IMR-90 (cell line): ENCODE results near the gene SPANXN5. TPM values are rescaled to one million over a fixed set of nuclear protein-coding genes. Genes with fewer than 3 reads are reported as not detected.

ENCODE experiments used
- ATAC-seq: fragments of 200-7000 bp; cut with Tn5 transposase; 2 replicates; pipeline ENCODE4 v1.9.1; 2020; ENCODE audit warnings: low read depth, mild to moderate bottlenecking, moderate library complexity
- BruUV-seq: library from RNA; stranded (reverse); fragments of 400-500 nt; replicated peaks from 2 replicates; lab custom pipeline; 2021; lab: Mats Ljungman, UMichigan
- CTCF ChIA-PET: fragments of 300-600 bp; formaldehyde crosslinking; extraction: SDS; loops from one replicate; lab custom pipeline; 2021; ENCODE audit warnings: antibody characterized with exemption; lab: Yijun Ruan, JAX
- POLR2A ChIA-PET: fragments of 300-600 bp; sonication (Branson Sonifier 250); formaldehyde crosslinking; loops from one replicate; lab custom pipeline; 2022; ENCODE audit warnings: antibody characterized with exemption; ENCODE audit not compliant: unreplicated experiment; lab: Charles Lee
- DNase-seq: peaks from one replicate; pipeline ENCODE4 v3.0.0; 2013
- H2AFZ ChIP-seq: replicated peaks from 2 replicates; pipeline ENCODE3; 2013; ENCODE audit warnings: low read length, mild to moderate bottlenecking; ENCODE audit not compliant: poor library complexity
- H2AK5ac ChIP-seq: 2 replicates; pipeline ENCODE4 v1.6.1; 2013; ENCODE audit warnings: low read depth, low read length, inconsistent platforms
- H2AK9ac ChIP-seq: replicated peaks from 2 replicates; pipeline ENCODE3; 2013; ENCODE audit warnings: mild to moderate bottlenecking, low read depth, low read length, moderate library complexity; ENCODE audit not compliant: poor library complexity
- H2BK120ac ChIP-seq: 2 replicates; pipeline ENCODE4 v1.6.1; 2013; ENCODE audit warnings: low read depth, low read length, inconsistent platforms
- H2BK15ac ChIP-seq: 3 replicates; pipeline ENCODE4 v1.6.1; 2013; ENCODE audit warnings: low read depth, low read length, inconsistent platforms
- H2BK20ac ChIP-seq: 2 replicates; pipeline ENCODE4 v1.6.1; 2013; ENCODE audit warnings: low read depth, mild to moderate bottlenecking, inconsistent platforms, low read length, moderate library complexity
- H2BK5ac ChIP-seq: 2 replicates; pipeline ENCODE4 v1.6.1; 2013; ENCODE audit warnings: mild to moderate bottlenecking, low read depth, low read length, inconsistent platforms; ENCODE audit not compliant: poor library complexity, severe bottlenecking
- H3K14ac ChIP-seq: replicated peaks from 2 replicates; pipeline ENCODE4 v1.6.1; 2013; ENCODE audit warnings: low read depth, low read length, inconsistent platforms
- H3K18ac ChIP-seq: 2 replicates; pipeline ENCODE4 v1.6.1; 2013; ENCODE audit warnings: low read depth, low read length, control low read depth
- H3K23ac ChIP-seq: 2 replicates; pipeline ENCODE4 v1.6.1; 2013; ENCODE audit warnings: low read depth, low read length, inconsistent platforms
- H3K27ac ChIP-seq: 2 replicates; pipeline ENCODE4 v1.5.1; 2013; ENCODE audit warnings: mild to moderate bottlenecking, control low read depth, low read length; ENCODE audit not compliant: insufficient read depth
- H3K27me3 ChIP-seq: 2 replicates; pipeline ENCODE4 v1.6.1; 2013; ENCODE audit warnings: low read length; ENCODE audit not compliant: control insufficient read depth, insufficient read depth
- H3K36me3 ChIP-seq: 2 replicates; pipeline ENCODE4 v1.6.1; 2013; ENCODE audit warnings: low read length, mixed read lengths; ENCODE audit not compliant: control insufficient read depth, insufficient read depth
- H3K4ac ChIP-seq: 2 replicates; pipeline ENCODE4 v1.6.1; 2013; ENCODE audit warnings: low read depth, low read length, inconsistent platforms
- H3K4me1 ChIP-seq: 2 replicates; pipeline ENCODE4 v1.6.1; 2013; ENCODE audit warnings: low read length, mixed read lengths; ENCODE audit not compliant: control insufficient read depth, insufficient read depth
- H3K4me2 ChIP-seq: 2 replicates; pipeline ENCODE4 v1.6.1; 2013; ENCODE audit warnings: low read depth, mild to moderate bottlenecking, control low read depth, low read length, moderate library complexity
- H3K4me3 ChIP-seq: 2 replicates; pipeline ENCODE4 v1.5.1; 2013; ENCODE audit warnings: low read depth, mild to moderate bottlenecking, control low read depth, low read length, moderate library complexity; ENCODE audit not compliant: insufficient read depth
- H3K56ac ChIP-seq: 2 replicates; pipeline ENCODE4 v1.6.1; 2013; ENCODE audit warnings: low read length, inconsistent platforms; ENCODE audit not compliant: insufficient read depth; ENCODE audit errors: extremely low read depth
- H3K79me1 ChIP-seq, 2 experiments: 2 replicates each; pipeline ENCODE4 v1.6.1; 2013; ENCODE audit warnings: low read length in 2 of 2, inconsistent platforms in 1 of 2, low read depth in 1 of 2
- H3K9ac ChIP-seq: 2 replicates; pipeline ENCODE4 v1.6.1; 2013; ENCODE audit warnings: low read depth, low read length, control low read depth
- H3K9me1 ChIP-seq: 2 replicates; pipeline ENCODE4 v1.6.1; 2013; ENCODE audit warnings: low read length, inconsistent platforms; ENCODE audit not compliant: insufficient read depth
- H3K9me3 ChIP-seq: 2 replicates; pipeline ENCODE4 v1.6.1; 2013; ENCODE audit warnings: low read length; ENCODE audit not compliant: control insufficient read depth, insufficient read depth
- H4K20me1 ChIP-seq: 2 replicates; pipeline ENCODE4 v1.6.1; 2013; ENCODE audit warnings: low read length, inconsistent platforms; ENCODE audit not compliant: insufficient read depth
- H4K5ac ChIP-seq: 2 replicates; pipeline ENCODE4 v1.6.1; 2013; ENCODE audit warnings: mild to moderate bottlenecking, low read depth, low read length, control low read depth
- H4K8ac ChIP-seq, 2 experiments: 2 replicates each; pipeline ENCODE4 v1.6.1; 2013; ENCODE audit warnings: low read depth in 2 of 2, low read length in 2 of 2, control low read depth in 1 of 2, inconsistent platforms in 1 of 2
- H4K91ac ChIP-seq: 2 replicates; pipeline ENCODE4 v1.6.1; 2013; ENCODE audit warnings: low read depth, low read length, inconsistent platforms; ENCODE audit not compliant: insufficient read depth
- BHLHE40 ChIP-seq: fragments of 150-350 bp; IDR thresholded peaks from 2 replicates; pipeline ENCODE4 v1.6.1; 2016; ENCODE audit warnings: mild to moderate bottlenecking, low read depth, low read length
- CEBPB ChIP-seq: IDR thresholded peaks from 2 replicates; pipeline ENCODE4 v1.6.1; 2012; ENCODE audit warnings: low read depth, low read length, improper control_type of control experiment
- CHD1 ChIP-seq: IDR thresholded peaks from 2 replicates; pipeline ENCODE4 v1.6.1; 2012; ENCODE audit warnings: low read depth, low read length, improper control_type of control experiment
- FOS ChIP-seq: fragments of 150-350 bp; IDR thresholded peaks from 2 replicates; pipeline ENCODE4 v1.6.1; 2016; ENCODE audit warnings: low read depth, low read length
- MAFK ChIP-seq: IDR thresholded peaks from 2 replicates; pipeline ENCODE4 v1.6.1; 2012; ENCODE audit warnings: low read depth, low read length, improper control_type of control experiment
- MAZ ChIP-seq: IDR thresholded peaks from 2 replicates; pipeline ENCODE4 v1.6.1; 2012; ENCODE audit warnings: low read depth, mild to moderate bottlenecking, low read length, improper control_type of control experiment, moderate library complexity, borderline replicate concordance
- MXI1 ChIP-seq: IDR thresholded peaks from 2 replicates; pipeline ENCODE4 v1.6.1; 2012; ENCODE audit warnings: low read depth, mild to moderate bottlenecking, low read length, moderate library complexity, borderline replicate concordance
- NFE2L2 ChIP-seq: fragments of 150-350 bp; IDR thresholded peaks from 2 replicates; pipeline ENCODE4 v1.6.1; 2016; ENCODE audit warnings: low read depth, mild to moderate bottlenecking, low read length
- POLR2A ChIP-seq: IDR thresholded peaks from 2 replicates; pipeline ENCODE4 v1.6.1; 2012; ENCODE audit warnings: mild to moderate bottlenecking, low read depth, low read length
- RAD21 ChIP-seq: IDR thresholded peaks from 2 replicates; pipeline ENCODE4 v1.6.1; 2012; ENCODE audit warnings: low read length, improper control_type of control experiment
- RCOR1 ChIP-seq: IDR thresholded peaks from 2 replicates; pipeline ENCODE4 v1.6.1; 2012; ENCODE audit warnings: mild to moderate bottlenecking, low read length, improper control_type of control experiment; ENCODE audit not compliant: insufficient replicate concordance
- RFX5 ChIP-seq: IDR thresholded peaks from 2 replicates; pipeline ENCODE4 v1.8.0; 2012; ENCODE audit warnings: low read depth, mild to moderate bottlenecking, low read length, moderate library complexity
- SMC3 ChIP-seq: fragments of 150-350 bp; IDR thresholded peaks from 2 replicates; pipeline ENCODE4 v1.6.1; 2016; ENCODE audit warnings: low read depth, mild to moderate bottlenecking, antibody characterized with exemption, low read length, moderate library complexity
- USF2 ChIP-seq: fragments of 150-350 bp; IDR thresholded peaks from 2 replicates; pipeline ENCODE4 v1.6.1; 2017; ENCODE audit warnings: mild to moderate bottlenecking, antibody characterized with exemption, low read length, low read depth
- WGBS, 2 experiments: methylation state at CpG; one replicate each; pipeline versions ENCODE4 v1.1.5 to v1.1.7; 2013; ENCODE audit warnings: missing lambda C conversion rate in 2 of 2; ENCODE audit not compliant: insufficient read length in 1 of 2; ENCODE audit errors: extremely low coverage in 2 of 2; 5-methylcytosine and 5-hydroxymethylcytosine counted together
- dilution Hi-C: fragments of 300-500 bp; cut with HindIII; formaldehyde crosslinking; loops from one replicate; pipeline ENCODE4 v1.14.3; 2018; ENCODE audit warnings: low sequenced_read_pairs; ENCODE audit not compliant: unreplicated experiment
- in situ Hi-C: fragments of 300-500 bp; cut with MboI; formaldehyde crosslinking; loops from 3 replicates; pipeline ENCODE4 v1.14.3; 2019; ENCODE audit warnings: low sequenced_read_pairs, inconsistent platforms, mixed read lengths
- intact Hi-C: fragments of 100-400 bp; cut with micrococcal nuclease; formaldehyde crosslinking; loops from 2 replicates; pipeline ENCODE4 v1.10.0; 2022
- polyA plus RNA-seq, 3 experiments: library from polyadenylated mRNA; depleted of rRNA; stranded (reverse); fragments of >200 nt; gene quantifications; 2 replicates each; pipeline ENCODE4 v1.2.3, GENCODE V29; 2012; ENCODE audit warnings: low replicate concordance in 1 of 3
- total RNA-seq: library from RNA; depleted of rRNA; stranded (reverse); fragments of >200 nt; gene quantifications from 2 replicates; pipeline ENCODE4 v1.2.3, GENCODE V29; 2012
- TF ChIP-seq, protein P1 (sequence below): fragments of 150-350 bp; IDR thresholded peaks from 2 replicates; pipeline ENCODE4 v1.6.1; 2016; ENCODE audit warnings: low read depth, mild to moderate bottlenecking, low read length, moderate library complexity, borderline replicate concordance
- TF ChIP-seq, protein P2 (sequence below): conservative IDR thresholded peaks from 2 replicates; pipeline ENCODE4 v1.5.1; 2012; ENCODE audit warnings: mild to moderate bottlenecking, low read depth, low read length, improper control_type of control experiment

Gene SPANXN5
- total and polyA plus RNA-seq, 2 of the 4 experiments (the other 2 are of a cell fraction): not detected

- Histone ChIP-seq H3K27me3 (peaks cover 6% of the 10 kb centered on the region), H3K4me2 (no peak within 1 kb of the TSS), H3K9me1 (no peaks in the 10 kb centered on the region), H3K18ac (no peak within 1 kb of the TSS), H3K27ac (no peak within 1 kb of the TSS), H3K36me3 (no peaks in the 10 kb centered on the region), H2AFZ (no peak within 1 kb of the TSS), H2BK5ac (no peak within 1 kb of the TSS), H4K8ac (no peak within 1 kb of the TSS), H3K4me1 (no peaks in the 10 kb centered on the region), H4K20me1 (no peaks in the 10 kb centered on the region), H3K14ac (no peak within 1 kb of the TSS), H2AK5ac (no peak within 1 kb of the TSS), H3K23ac (no peak within 1 kb of the TSS), H3K4ac (no peak within 1 kb of the TSS), H3K4me3 (no peak within 1 kb of the TSS), H4K91ac (no peak within 1 kb of the TSS), H2BK120ac (no peak within 1 kb of the TSS), H2BK20ac (no peak within 1 kb of the TSS), H3K9ac (no peak within 1 kb of the TSS), H3K9me3 (no peaks in the 10 kb centered on the region), H3K79me1 (no peaks in the 10 kb centered on the region), H4K5ac (no peak within 1 kb of the TSS), H2AK9ac (no peak within 1 kb of the TSS), H2BK15ac (no peak within 1 kb of the TSS), H3K56ac (no peak within 1 kb of the TSS)
- TF ChIP-seq USF2 (no peak), CHD1 (no peak), MXI1 (no peak), RAD21 (no peak), NFE2L2 (no peak), MAZ (no peak), MAFK (no peak), POLR2A (no peak), RFX5 (no peak), FOS (no peak), SMC3 (no peak), CEBPB (no peak), RCOR1 (no peak), BHLHE40 (no peak)
- TF ChIP-seq, protein P1, sequence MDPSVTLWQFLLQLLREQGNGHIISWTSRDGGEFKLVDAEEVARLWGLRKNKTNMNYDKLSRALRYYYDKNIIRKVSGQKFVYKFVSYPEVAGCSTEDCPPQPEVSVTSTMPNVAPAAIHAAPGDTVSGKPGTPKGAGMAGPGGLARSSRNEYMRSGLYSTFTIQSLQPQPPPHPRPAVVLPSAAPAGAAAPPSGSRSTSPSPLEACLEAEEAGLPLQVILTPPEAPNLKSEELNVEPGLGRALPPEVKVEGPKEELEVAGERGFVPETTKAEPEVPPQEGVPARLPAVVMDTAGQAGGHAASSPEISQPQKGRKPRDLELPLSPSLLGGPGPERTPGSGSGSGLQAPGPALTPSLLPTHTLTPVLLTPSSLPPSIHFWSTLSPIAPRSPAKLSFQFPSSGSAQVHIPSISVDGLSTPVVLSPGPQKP: no peak
- TF ChIP-seq, protein P2, sequence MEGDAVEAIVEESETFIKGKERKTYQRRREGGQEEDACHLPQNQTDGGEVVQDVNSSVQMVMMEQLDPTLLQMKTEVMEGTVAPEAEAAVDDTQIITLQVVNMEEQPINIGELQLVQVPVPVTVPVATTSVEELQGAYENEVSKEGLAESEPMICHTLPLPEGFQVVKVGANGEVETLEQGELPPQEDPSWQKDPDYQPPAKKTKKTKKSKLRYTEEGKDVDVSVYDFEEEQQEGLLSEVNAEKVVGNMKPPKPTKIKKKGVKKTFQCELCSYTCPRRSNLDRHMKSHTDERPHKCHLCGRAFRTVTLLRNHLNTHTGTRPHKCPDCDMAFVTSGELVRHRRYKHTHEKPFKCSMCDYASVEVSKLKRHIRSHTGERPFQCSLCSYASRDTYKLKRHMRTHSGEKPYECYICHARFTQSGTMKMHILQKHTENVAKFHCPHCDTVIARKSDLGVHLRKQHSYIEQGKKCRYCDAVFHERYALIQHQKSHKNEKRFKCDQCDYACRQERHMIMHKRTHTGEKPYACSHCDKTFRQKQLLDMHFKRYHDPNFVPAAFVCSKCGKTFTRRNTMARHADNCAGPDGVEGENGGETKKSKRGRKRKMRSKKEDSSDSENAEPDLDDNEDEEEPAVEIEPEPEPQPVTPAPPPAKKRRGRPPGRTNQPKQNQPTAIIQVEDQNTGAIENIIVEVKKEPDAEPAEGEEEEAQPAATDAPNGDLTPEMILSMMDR: no peak
- ChIA-PET CTCF (no interaction called here), POLR2A (no interaction called here)
- intact Hi-C loops: no loop called here
- ATAC-seq: no peak
- BruUV-seq: no TSS peak
- in situ Hi-C loops: no loop called here
- 78% methylated on average over 3 of the region's 25 CpGs; no CpG with 5 or more reads in 1 of the 2 experiments for WGBS, 2 experiments
- DNase-seq: no peak
- dilution Hi-C loops: no loop called here
Measured at GRCh38 chrX:52811065-52811625, 13.9 kb upstream of the SPANXN5 start, which contains the start of gene XAGE5. TSS of gene XAGE5 (plus strand) at chrX:52811287. CDS start at chrX:52812567, 1,280 bp downstream.
